GM18951 (cell line): ENCODE measurements around the gene ITPKB.
A peak's percentile ranks its signal among the peaks of the same experiment; 100 is the strongest.

Experiments
- POLR2A ChIP-seq: IDR thresholded peaks from 4 replicates; pipeline ENCODE4 v1.6.1; 2011; ENCODE audit warnings: mild to moderate bottlenecking; ENCODE audit not compliant: insufficient read length, insufficient read depth; ENCODE audit errors: extremely low read depth
- in situ Hi-C: fragments of 300-500 bp; cut with MboI; formaldehyde crosslinking; loops from one replicate; pipeline ENCODE4 v1.12.0; 2022; ENCODE audit warnings: low sequenced_read_pairs, mixed read lengths, inconsistent platforms; ENCODE audit not compliant: unreplicated experiment

Gene ITPKB

DNA sequence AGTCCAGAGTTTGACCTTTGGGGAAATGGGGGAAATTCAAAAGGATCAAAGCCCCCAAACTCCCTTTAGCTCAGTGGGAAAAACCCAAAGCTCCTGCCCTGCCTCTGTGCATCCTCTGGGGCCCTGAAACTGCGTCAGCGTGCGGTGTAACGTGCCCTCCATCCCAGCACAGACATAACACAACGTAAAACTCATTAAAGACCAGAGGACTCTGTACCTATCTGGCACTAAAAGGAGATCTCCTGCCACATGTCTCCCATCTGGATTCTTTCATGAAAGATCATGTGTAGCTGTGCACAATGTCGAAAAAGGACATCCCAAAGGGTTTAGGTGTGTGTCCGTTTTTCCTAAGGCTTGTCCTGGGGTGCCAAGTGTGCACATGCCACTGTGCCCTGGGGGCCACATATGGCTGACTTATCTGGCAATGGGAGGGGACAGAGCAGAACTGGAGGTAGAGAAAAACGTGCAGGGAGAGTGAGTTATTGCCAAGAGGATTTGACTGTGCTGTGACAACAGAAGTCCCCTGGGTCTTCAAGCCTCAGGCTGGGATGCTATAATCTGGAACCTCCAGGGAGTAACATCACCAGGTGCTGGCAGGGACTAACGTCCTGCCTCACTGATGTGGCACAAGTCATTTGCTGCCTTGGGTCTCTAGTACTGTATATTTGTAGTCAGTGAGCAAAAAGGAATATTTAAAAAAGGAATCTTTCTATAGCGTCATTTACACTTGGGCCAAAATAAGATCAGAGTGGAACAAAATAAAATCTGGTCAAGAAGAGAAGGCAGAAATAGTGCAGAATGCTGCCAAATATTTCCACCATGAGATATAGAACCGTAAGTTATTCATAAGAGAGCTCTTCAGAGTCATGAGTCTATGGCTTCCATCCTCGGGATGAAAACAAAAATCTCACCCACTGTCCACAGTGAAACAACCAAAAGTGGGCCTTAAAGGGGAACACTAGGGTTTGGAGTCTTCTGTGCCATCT lies 52.3 kb downstream of the ITPKB start:
- no peak for TF ChIP-seq POLR2A
- in situ Hi-C loops: no loop called here

DNA sequence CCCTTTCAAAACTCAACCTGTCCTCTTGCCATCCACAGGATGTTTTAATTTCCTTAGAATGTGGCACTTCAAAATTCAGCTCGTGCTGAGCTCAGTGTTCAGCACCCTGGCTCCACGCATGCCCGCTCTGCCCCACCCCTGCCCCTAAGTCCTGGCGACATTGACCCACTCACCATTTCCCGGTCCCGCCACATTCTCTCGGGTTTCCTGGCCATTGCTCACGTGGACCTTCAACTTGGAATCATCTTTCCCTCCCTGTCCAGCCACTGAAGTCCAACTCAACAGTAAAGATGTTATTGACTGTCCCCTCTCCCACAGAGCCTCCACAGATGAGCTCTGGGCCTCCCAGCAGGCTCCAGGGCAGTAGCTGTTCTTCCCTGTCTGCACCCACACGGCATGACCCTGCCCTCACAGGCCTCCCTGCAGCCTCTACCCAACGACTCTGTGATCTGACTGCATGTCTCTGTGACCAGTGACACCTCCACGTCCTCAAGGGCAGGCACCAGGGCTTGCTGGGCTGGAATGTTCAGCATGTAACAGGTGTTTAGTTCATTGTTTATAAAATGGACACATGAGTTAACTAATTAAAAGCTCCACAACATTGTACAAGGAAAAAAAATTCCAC lies 53.8 kb downstream of the ITPKB start:
- TF ChIP-seq POLR2A: no peak
- in situ Hi-C loops: no loop called here

DNA sequence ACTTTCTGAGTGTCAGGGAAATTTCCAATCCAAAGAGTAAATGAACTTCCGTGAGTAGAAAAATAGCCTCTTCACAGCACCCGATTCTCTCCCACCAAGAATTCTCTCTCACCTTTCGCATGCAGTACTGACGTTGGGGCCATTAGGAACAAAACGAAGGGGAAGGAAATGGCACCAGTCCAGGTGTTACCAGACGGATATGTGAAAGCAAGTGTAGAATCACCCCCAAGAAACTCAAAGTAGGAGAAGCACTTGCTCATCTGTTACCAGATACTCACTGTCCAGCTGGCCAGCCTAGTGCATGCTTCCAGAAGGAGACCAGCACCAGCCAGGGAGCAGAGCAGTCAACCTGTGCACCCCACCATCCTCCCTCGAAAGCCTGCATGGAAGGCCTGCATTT lies 55.1 kb downstream of the ITPKB start:
- in situ Hi-C loops: no loop called here

DNA sequence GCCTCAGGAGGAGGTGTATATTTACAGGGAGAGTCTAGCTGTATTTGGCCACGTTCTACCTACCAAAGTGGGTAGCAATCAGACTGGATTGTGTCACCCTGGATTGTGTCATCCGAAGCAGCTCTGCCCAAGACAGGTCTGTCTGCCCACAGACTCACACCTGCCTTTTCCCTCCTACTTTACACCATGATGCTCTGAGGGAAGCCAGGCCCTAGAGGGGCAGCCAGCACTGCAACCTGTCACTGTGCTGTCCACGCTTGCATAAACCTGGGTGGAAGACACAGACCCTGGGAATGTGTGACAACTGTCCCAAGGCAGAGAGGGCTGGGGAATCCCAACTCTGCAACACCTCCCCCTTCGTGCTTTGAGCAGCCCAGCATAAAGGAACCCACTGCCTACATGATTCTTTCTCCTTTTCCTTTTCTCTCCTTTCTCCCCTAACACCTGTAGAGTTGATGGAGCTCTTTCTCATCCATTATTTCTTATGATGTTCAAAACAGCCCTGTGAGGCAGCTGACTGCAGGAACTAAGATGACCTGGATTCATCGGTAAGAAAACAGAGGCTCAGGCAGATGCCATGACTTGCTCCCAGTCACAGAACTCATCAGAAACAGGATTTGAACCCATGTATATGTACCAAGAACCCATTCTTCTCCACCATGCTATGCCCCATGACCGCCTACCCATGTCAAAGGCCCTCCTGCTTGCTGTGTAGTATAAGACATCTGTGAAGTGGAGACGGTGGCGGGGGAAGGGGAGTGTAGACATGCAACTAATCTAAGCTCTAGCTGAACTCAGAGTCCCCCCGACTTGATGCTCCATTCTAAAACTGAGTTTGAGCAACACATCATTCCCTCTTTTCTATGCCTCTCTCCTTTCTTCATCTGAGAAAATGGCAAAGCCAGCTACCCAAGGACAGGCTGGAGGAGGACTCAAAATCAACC lies 55.9 kb downstream of the ITPKB start:
- no peak for TF ChIP-seq POLR2A
- in situ Hi-C loops: no loop called here

More for the DNA sequence above, 55.1 kb downstream of the ITPKB start:
- TF ChIP-seq POLR2A: no peak

DNA sequence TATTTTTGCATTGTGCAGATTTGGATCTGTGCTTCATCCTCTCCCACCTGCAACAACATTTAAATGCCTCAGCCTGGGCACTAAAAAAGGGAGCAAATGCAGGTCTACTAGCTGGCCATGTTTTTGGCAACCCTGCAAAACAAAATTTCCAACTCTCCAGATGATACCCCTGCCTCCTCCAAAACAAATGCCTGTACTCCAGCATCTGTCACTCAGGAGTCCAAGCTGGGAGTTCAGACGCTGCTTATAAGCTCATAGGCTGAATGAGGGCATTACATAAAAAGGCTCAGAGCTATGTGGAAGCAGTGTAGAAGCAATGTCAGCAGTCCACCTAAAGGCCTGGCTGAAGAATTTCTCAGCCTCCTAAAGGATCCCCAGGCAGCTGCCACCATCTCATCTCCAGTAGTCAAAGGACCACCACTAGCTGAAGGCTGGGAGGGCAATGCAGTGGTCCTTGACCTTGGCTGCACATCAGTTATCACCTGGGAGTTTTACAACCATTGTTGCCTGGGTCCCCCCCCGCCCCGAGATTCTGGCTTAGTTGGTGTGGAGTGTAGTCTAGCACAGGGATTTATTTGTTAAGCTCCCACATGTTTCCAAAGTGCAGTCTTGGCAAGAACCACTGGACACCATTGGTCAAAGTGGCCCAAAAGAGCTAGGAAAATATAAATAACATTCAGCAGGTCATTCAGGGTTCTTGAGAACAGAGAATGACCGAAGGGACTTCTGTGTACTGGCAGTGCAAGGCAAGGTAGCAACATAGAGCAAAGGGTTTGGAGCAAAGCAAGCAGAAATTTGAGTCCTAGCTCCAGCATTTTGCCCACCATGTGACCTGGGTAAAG lies 57.2 kb downstream of the ITPKB start:
- TF ChIP-seq POLR2A: no peak
- in situ Hi-C loops: no loop called here

DNA sequence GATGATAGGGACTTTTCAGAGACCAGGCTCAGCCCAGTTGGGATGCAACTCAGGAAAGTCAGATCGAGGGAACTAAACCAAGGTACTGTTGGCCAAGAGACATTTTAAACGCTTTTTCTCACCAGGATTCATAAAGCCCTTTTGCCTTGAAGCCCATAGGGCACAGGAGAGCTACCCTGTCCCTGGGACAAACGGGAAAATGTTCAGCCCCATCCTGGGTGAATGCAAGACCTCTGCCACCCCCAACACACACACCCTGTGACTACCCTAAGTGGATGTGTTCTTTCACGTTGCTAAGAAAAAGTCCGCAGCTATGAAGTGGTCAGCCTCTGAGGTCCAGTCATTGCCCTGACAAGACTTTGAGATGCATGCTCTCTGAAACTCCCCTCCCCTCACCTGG lies 58.4 kb downstream of the ITPKB start:
- TF ChIP-seq POLR2A: no peak
- in situ Hi-C loops: no loop called here

DNA sequence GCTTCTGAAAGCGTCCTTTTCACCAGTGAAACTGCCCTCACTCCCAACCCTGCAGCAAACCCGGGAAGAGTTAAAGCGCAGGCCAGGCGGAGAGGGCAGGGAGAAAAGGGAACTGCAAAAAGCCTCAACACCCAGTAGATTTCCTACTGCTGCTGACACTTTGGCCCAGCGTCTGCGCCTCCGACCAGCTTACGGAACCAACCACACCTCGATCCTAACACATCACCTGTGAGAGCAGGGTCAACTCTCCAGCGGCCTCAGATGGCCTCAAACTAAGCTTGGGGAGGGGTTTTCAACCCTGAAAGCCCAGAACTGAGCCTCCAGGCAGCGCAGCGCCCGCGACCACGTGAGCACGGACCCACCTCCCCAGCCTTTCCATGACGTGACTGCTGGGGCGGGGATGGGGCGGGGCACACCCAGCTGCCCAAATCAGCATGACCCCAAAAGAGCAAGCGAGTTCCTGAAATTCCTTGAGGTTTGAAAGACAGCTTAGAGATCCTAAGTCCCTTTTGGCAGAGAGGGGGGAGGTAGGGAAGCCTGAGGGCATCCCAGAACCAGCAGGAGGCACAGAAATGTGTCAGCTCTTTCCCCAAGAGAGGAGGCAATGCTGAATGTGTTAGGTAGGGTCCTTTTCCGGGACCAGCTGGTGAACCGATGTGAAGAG lies 59.1 kb downstream of the ITPKB start:
- TF ChIP-seq POLR2A: peak; percentile 33
- in situ Hi-C loops: no loop called here

DNA sequence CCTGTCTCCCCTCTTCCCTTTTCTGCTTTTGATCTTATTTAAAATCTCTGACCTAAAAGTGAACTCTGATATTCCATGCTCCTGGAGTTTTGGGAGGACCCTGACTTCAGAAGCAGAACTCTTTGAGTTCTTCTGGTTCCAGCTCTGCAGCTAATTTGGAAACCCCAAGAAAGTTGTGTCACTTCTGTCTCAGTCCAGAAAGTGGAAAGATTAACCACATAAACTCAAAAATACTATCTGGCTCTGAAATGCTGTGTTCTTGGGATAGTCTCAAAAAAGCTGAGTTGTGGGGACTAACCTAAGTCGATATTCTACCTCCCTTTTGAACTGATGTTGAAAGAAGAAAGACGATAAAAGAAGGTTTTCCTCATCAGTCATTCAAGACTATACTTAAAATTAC lies 59.8 kb downstream of the ITPKB start:
- in situ Hi-C loops: no loop called here
- TF ChIP-seq POLR2A: no peak

DNA sequence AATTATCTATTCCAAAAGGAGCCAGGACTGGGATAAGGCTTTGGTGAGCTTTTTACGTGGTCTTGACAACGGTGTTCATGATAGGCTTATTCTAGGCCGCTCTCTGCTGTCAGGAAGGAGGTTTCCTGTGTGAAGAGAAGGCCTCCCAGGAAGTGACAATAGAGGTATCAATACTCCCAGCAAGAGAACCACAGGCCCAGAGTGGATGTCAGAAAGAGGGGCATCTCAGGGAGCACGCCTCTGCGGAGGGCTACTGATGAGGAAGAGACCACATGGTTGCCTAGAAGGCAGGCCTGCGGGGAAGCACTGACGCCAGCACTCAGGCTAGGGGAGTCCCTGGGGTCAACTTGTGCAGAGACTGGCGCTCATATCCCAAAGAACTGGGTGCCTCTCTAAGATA lies 60.4 kb downstream of the ITPKB start:
- no peak for TF ChIP-seq POLR2A

DNA sequence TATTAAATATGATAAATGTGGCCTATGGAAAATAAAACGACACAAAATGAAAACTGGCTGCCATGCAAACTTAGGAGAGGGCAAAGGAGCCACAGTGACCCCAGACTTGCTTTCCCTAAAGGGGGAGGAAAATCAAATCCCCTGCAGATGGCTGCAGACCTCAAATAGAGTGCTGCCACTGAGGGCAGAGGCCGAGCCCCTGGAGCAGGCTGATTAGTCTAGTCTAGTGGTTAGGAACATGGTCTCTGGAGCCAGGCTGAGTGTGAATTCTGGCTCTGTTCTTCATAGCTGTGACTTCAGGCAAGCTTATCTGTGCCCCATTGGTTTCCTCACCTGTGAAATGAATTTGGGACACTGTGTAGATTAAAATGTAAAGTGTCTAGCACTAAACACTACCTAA lies 60.8 kb downstream of the ITPKB start:
- in situ Hi-C loops: no loop called here
- no peak for TF ChIP-seq POLR2A

More for the DNA sequence above, 60.4 kb downstream of the ITPKB start:
- in situ Hi-C loops: no loop called here

DNA sequence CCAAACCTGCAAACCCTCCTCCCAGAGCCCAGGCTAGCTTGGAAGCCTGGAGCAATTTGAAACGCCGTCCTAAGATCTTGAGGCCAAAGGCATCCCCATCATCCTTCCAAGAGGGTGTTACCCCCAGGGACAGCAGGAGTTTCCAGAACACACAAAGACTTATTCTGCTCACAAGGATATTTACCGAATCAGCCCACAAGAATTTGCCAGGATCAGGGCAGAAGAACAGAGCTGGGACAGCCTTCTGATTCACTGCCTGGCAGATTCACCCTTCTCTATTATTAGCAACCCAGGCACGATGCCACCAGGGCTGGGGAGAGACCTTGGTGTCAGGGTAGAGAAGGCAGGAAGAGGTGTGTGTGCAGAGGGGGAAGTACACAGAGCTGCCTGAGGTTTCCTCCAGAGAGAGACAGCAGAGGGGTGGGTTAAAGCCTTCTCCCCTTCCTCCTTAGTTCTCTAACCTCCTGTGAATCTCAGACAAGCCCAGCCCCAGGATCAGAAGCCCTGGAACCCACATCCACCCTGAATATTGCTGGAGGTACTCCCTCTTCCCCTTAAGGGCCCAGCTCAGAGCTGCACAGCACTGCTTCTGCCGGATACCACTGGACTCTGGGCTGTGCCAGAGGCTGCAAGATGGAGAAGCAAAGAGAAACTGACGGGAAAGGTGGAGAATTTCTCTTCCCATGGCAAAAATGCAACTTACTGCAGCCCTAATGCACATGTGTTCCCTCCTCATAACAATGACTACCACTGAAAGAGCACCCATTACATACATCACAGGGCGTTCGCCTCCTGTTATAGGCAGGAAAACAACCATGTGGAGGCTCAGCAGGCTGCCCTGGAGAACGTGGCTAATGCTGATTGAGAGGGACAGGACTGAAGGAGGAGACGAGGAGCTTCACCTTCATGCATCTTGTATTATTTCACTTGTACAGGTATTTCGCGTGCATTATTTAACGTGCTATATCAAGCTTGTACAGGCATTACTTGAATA lies 61.8 kb downstream of the ITPKB start:
- no peak for TF ChIP-seq POLR2A
- in situ Hi-C loops: no loop called here

DNA sequence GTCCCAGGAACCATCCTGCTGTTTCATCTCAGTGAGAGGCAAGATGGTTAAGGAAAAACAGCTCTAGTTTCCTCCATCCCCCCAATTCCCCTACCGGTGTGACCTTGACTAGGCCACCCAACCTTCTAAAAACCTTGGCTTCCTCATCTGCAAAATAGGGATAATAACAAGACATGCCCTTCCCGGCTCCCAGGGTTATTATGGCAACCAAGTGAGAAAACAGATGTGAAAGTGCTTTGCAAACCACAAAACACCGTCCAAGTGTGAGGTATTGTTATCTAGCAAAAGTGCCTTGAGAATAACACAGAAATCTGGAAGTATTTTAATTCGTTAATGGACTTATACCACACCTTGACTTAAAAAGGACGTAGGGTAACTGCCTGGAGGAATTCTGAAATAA lies 62.7 kb downstream of the ITPKB start:
- in situ Hi-C loops: no loop called here
- TF ChIP-seq POLR2A: no peak
